ENCODE results near the gene SPON1.
"Not testable (repeated sequence)": the region's sequence is repeated elsewhere in the genome, so short reads cannot be mapped to it uniquely, and the experiment has no call there.

DNA sequence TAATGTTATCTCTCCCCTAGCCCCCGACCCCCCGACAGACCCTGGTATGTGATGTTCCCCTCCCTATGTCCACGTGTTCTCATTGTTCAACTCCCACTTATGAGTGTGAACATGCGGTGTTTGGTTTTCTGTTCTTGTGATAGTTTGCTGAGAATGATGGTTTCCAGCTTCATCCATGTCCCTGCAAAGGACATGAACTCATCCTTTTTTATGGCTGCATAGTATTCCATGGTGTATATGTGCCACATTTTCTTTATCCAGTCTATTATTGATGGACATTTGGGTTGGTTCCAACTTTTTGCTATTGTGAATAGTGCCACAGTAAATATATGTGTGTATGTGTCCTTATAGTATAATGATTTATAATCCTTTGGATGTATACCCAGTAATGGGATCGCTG lies 24.2 kb downstream of the SPON1 start:
- TF ChIP-seq, protein P1, sequence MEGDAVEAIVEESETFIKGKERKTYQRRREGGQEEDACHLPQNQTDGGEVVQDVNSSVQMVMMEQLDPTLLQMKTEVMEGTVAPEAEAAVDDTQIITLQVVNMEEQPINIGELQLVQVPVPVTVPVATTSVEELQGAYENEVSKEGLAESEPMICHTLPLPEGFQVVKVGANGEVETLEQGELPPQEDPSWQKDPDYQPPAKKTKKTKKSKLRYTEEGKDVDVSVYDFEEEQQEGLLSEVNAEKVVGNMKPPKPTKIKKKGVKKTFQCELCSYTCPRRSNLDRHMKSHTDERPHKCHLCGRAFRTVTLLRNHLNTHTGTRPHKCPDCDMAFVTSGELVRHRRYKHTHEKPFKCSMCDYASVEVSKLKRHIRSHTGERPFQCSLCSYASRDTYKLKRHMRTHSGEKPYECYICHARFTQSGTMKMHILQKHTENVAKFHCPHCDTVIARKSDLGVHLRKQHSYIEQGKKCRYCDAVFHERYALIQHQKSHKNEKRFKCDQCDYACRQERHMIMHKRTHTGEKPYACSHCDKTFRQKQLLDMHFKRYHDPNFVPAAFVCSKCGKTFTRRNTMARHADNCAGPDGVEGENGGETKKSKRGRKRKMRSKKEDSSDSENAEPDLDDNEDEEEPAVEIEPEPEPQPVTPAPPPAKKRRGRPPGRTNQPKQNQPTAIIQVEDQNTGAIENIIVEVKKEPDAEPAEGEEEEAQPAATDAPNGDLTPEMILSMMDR (conservative IDR thresholded peaks at IDR 0.05; ENCODE audit: low read length): not testable (repeated sequence)
- TF ChIP-seq EZH2phosphoT487 (IDR thresholded peaks at IDR 0.05; ENCODE audit: borderline replicate concordance): not testable (repeated sequence)

Measured in Loucy (cell line).